Activated CD4-positive, CD25-positive, alpha-beta regulatory T cell treated with anti-CD3 and anti-CD28 coated beads, Interleukin-2, amount 50 U/mL, for 16 hours (primary cell): ENCODE measurements around the gene AEBP1.

Experiments used
- DNase-seq: peaks from one replicate; pipeline ENCODE4 v3.0.0-alpha.2; 2020; ENCODE audit warnings: low read depth, low spot score

Gene AEBP1

GRCh38 chr7:44103923-44104859 is at the start of gene AEBP1:
Gene AEBP1 (plus strand): TSS chr7:44104345. CDS start chr7:44104666, 321 bp downstream.
- no peak for DNase-seq

GRCh38 chr7:44056681-44057080 is 47.5 kb upstream of the AEBP1 start:
- DNase-seq = no peak

GRCh38 chr7:44057181-44057848 is 46.8 kb upstream of the AEBP1 start:
- DNase-seq = no peak

GRCh38 chr7:44057849-44058758 is 46.0 kb upstream of the AEBP1 start:
- DNase-seq = no peak

- no peak for DNase-seq
Observed at GRCh38 chr7:44058759-44059218, 45.4 kb upstream of the AEBP1 start.

GRCh38 chr7:44059219-44060090 is 44.7 kb upstream of the AEBP1 start:
- DNase-seq = no peak

- no peak for DNase-seq
Observed at GRCh38 chr7:44060091-44060947, 43.8 kb upstream of the AEBP1 start.

GRCh38 chr7:44060948-44061644 is 43.0 kb upstream of the AEBP1 start:
- no peak for DNase-seq

- no peak for DNase-seq
Observed at GRCh38 chr7:44061645-44062179, 42.4 kb upstream of the AEBP1 start.

- no peak for DNase-seq
Observed at GRCh38 chr7:44062180-44062902, 41.8 kb upstream of the AEBP1 start.

- no peak for DNase-seq
Observed at GRCh38 chr7:44062903-44063295, 41.2 kb upstream of the AEBP1 start.

GRCh38 chr7:44063547-44063893 is 40.6 kb upstream of the AEBP1 start:
- no peak for DNase-seq

GRCh38 chr7:44063894-44064651 is 40.1 kb upstream of the AEBP1 start:
- no peak for DNase-seq

- no peak for DNase-seq
Observed at GRCh38 chr7:44064791-44065430, 39.2 kb upstream of the AEBP1 start.

- no peak for DNase-seq
Observed at GRCh38 chr7:44065431-44066110, 38.6 kb upstream of the AEBP1 start, which contains the start of gene PGAM2. Gene PGAM2 (minus strand): TSS chr7:44065567. CDS start chr7:44065529, 38 bp downstream.

- no peak for DNase-seq
Observed at GRCh38 chr7:44066111-44066460, 38.1 kb upstream of the AEBP1 start.
